SK-N-SH (cell line): ENCODE measurements around the gene FCER1A.
"Not testable (repeated sequence)": the region's sequence is repeated elsewhere in the genome, so short reads cannot be mapped to it uniquely, and the experiment has no call there.

Experiments used
- EZH2phosphoT487 ChIP-seq: fragments of 200-600 bp; sonication (generic); IDR thresholded peaks from 2 replicates; pipeline ENCODE4 v1.6.1; 2017; ENCODE audit warnings: low read depth, mixed run types, mild to moderate bottlenecking, antibody characterized with exemption, moderate library complexity, borderline replicate concordance
- GABPA ChIP-seq: IDR thresholded peaks from 2 replicates; pipeline ENCODE4 v1.4.0; 2012; ENCODE audit warnings: low read depth, mild to moderate bottlenecking
- GATA2 ChIP-seq: sonication (generic); formaldehyde crosslinking; IDR thresholded peaks from 2 replicates; pipeline ENCODE4 v1.5.0; 2020; ENCODE audit warnings: mild to moderate bottlenecking, missing genetic modification reagents
- RXRA ChIP-seq: IDR thresholded peaks from 2 replicates; pipeline ENCODE4 v1.4.0; 2012; ENCODE audit warnings: low read depth, mild to moderate bottlenecking, borderline replicate concordance
- SMC3 ChIP-seq: IDR thresholded peaks from 2 replicates; pipeline ENCODE4 v1.6.1; 2012; ENCODE audit warnings: low read depth, low read length, improper control_type of control experiment
- USF1 ChIP-seq: IDR thresholded peaks from 2 replicates; pipeline ENCODE4 v1.4.0; 2012; ENCODE audit warnings: low read depth, borderline replicate concordance
- TF ChIP-seq, protein P1 (sequence below): fragments of 200-600 bp; sonication (generic); IDR thresholded peaks from 2 replicates; pipeline ENCODE4 v1.6.1; 2017; ENCODE audit warnings: antibody characterized with exemption, mild to moderate bottlenecking, moderate library complexity

- not testable (repeated sequence) for TF ChIP-seq EZH2phosphoT487, GATA2, SMC3, RXRA, USF1, GABPA
- TF ChIP-seq, protein P1, sequence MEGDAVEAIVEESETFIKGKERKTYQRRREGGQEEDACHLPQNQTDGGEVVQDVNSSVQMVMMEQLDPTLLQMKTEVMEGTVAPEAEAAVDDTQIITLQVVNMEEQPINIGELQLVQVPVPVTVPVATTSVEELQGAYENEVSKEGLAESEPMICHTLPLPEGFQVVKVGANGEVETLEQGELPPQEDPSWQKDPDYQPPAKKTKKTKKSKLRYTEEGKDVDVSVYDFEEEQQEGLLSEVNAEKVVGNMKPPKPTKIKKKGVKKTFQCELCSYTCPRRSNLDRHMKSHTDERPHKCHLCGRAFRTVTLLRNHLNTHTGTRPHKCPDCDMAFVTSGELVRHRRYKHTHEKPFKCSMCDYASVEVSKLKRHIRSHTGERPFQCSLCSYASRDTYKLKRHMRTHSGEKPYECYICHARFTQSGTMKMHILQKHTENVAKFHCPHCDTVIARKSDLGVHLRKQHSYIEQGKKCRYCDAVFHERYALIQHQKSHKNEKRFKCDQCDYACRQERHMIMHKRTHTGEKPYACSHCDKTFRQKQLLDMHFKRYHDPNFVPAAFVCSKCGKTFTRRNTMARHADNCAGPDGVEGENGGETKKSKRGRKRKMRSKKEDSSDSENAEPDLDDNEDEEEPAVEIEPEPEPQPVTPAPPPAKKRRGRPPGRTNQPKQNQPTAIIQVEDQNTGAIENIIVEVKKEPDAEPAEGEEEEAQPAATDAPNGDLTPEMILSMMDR, result not testable (repeated sequence)
These were observed 47.2 kb downstream of the FCER1A start for GRCh38 chr1:159349374-159349773.
